ENCODE measurements around the gene SMARCA2. TPM values are rescaled to one million over a fixed set of nuclear protein-coding genes. Genes with fewer than 3 reads are reported as not detected.
A peak's percentile ranks its signal among the peaks of the same experiment; 100 is the strongest.

The SMARCA2 gene
- total and polyA plus RNA-seq, 9 of the 15 experiments (the other 6 are each of a cell fraction or from before 2014, with no cell fraction given) = 8.0 to 34.8 (median 25.5) TPM

DNA sequence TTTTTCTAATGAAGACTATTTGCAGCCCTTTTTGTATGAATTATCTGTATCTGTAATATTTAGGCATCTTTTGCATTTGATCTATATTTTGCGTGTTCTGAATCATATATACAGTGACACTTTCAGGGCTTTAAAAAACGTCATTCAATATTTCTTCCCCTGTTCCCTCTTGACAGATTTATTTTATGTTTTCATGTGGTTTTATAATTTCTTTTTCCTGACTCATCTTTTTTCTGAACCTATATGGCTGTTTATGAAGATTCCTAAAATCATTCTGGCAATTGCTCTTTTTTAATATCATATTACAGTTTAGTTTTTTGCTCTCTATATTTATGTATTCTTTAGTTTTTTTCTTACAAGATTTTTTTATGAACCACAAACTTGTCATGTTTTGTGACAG lies 67.6 kb downstream of the SMARCA2 start:
- no peak for FAIRE-seq
- no peak overlapping the region for H3K9ac ChIP-seq (ENCODE audit: insufficient read depth in 1 of 2, low read depth in 2 of 2, low read length in 2 of 2)
- no peak overlapping the region for H3K27ac ChIP-seq (ENCODE audit: extremely low read depth, low read depth, low read length)
- H3K9me3 ChIP-seq (replicated peaks; ENCODE audit: control insufficient read depth, insufficient read depth, low read depth, low read length) = no peaks in the 10 kb centered on the region
- no peaks in the 10 kb centered on the region for H3K27me3 ChIP-seq (ENCODE audit: control insufficient read depth in 2 of 2, insufficient read depth in 2 of 2, low read length in 2 of 2)
- no peak for DNase-seq (ENCODE audit: extremely low read depth in 1 of 4, low spot score in 3 of 4)
- no peaks in the 10 kb centered on the region for H3K4me1 ChIP-seq (replicated peaks in 1 of 2; ENCODE audit: control insufficient read depth in 2 of 2, insufficient read depth in 2 of 2, low read length in 2 of 2)
- no peaks in the 10 kb centered on the region for H4K20me1 ChIP-seq (replicated peaks; ENCODE audit: control insufficient read depth, insufficient read depth, low read length)
- WGBS (ENCODE audit: insufficient coverage, low coverage, missing lambda C conversion rate) = 79% methylated on average over 2 of the region's 2 CpGs
- POLR2A ChIA-PET = no interaction called here
- in situ Hi-C loops (cut with MboI) = no loop called here
- no peak for ATAC-seq
- H3K4me2 ChIP-seq (ENCODE audit: insufficient read depth, low read length) = no peak overlapping the region
- no peak for TF ChIP-seq CBX3 (IDR thresholded peaks at IDR 0.05; ENCODE audit: borderline replicate concordance in 1 of 2, low read length in 2 of 2)
- peak; percentile 60 for TF ChIP-seq ZNF316 (IDR thresholded peaks at IDR 0.05)
- no peak overlapping the region for H2AFZ ChIP-seq (ENCODE audit: low read depth, low read length)
- intact Hi-C loops (cut with micrococcal nuclease) = loop anchor here (10.0 kb wide), 2 partner anchors 68 to 138 kb away; partner anchors contain the start of gene SMARCA2
- CTCF ChIA-PET (ENCODE audit: low intra/inter-chr PET ratio) = no interaction called here
- no TSS peak for BruUV-seq (replicated peaks)
- no peaks in the 10 kb centered on the region for H3K9me1 ChIP-seq (ENCODE audit: control insufficient read depth, insufficient read depth, low read length)
- H3K4me3 ChIP-seq = no peak overlapping the region
- H3K79me2 ChIP-seq (ENCODE audit: control insufficient read depth, insufficient read depth, low read length) = no peaks in the 10 kb centered on the region
- peaks cover 51% of the 10 kb centered on the region; the same call in 1 of the 3 replicates for H3K36me3 ChIP-seq (ENCODE audit: control insufficient read depth, insufficient read depth, low read length)

DNA sequence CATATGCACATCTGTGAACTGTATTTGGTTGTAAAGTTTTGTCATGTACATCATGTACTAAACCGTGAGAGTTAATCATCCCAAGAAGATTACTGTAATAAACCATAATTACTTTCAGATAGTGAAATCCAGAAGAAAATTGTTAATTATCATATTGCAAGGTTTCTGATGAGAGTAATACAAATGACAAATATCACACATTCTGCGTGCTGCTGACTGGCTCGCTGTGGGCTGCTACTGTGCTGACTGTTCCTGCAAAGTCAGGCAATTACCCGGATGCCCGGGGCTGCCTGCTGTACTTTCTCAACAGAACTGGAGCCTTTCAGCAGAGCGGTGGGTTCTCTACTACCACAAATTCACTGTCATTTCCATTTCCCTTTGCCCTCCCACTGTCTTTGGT lies 68.3 kb downstream of the SMARCA2 start:
- 95% methylated on average over 4 of the region's 6 CpGs for WGBS (ENCODE audit: insufficient coverage, low coverage, missing lambda C conversion rate)
- H3K4me1 ChIP-seq (replicated peaks in 1 of 2; ENCODE audit: control insufficient read depth in 2 of 2, insufficient read depth in 2 of 2, low read length in 2 of 2) = no peaks in the 10 kb centered on the region
- DNase-seq (ENCODE audit: extremely low read depth in 1 of 4, low spot score in 3 of 4) = no peak
- CTCF ChIA-PET (ENCODE audit: low intra/inter-chr PET ratio) = no interaction called here
- H3K9me1 ChIP-seq (ENCODE audit: control insufficient read depth, insufficient read depth, low read length) = no peaks in the 10 kb centered on the region
- POLR2A ChIA-PET = no interaction called here
- no peak for FAIRE-seq
- no TSS peak for BruUV-seq (replicated peaks)
- in situ Hi-C loops (cut with MboI) (no loop called here), intact Hi-C loops (cut with micrococcal nuclease) (loop anchor here (10.0 kb wide), 2 partner anchors 69 to 139 kb away; partner anchors contain the start of gene SMARCA2)
- no peaks in the 10 kb centered on the region for H3K9me3 ChIP-seq (replicated peaks; ENCODE audit: control insufficient read depth, insufficient read depth, low read depth, low read length)
- H2AFZ ChIP-seq (ENCODE audit: low read depth, low read length) = no peak overlapping the region
- ATAC-seq = no peak
- no peak overlapping the region for H3K9ac ChIP-seq (ENCODE audit: insufficient read depth in 1 of 2, low read depth in 2 of 2, low read length in 2 of 2)
- H3K4me3 ChIP-seq = no peak overlapping the region
- no peak overlapping the region for H3K27ac ChIP-seq (ENCODE audit: extremely low read depth, low read depth, low read length)
- H3K4me2 ChIP-seq (ENCODE audit: insufficient read depth, low read length) = no peak overlapping the region
- no peaks in the 10 kb centered on the region for H3K27me3 ChIP-seq (ENCODE audit: control insufficient read depth in 2 of 2, insufficient read depth in 2 of 2, low read length in 2 of 2)
- peaks cover 58% of the 10 kb centered on the region; the same call in 2 of the 3 replicates for H3K36me3 ChIP-seq (ENCODE audit: control insufficient read depth, insufficient read depth, low read length)
- H3K79me2 ChIP-seq (ENCODE audit: control insufficient read depth, insufficient read depth, low read length) = no peaks in the 10 kb centered on the region
- H4K20me1 ChIP-seq (replicated peaks; ENCODE audit: control insufficient read depth, insufficient read depth, low read length) = no peaks in the 10 kb centered on the region
- TF ChIP-seq, protein P1, sequence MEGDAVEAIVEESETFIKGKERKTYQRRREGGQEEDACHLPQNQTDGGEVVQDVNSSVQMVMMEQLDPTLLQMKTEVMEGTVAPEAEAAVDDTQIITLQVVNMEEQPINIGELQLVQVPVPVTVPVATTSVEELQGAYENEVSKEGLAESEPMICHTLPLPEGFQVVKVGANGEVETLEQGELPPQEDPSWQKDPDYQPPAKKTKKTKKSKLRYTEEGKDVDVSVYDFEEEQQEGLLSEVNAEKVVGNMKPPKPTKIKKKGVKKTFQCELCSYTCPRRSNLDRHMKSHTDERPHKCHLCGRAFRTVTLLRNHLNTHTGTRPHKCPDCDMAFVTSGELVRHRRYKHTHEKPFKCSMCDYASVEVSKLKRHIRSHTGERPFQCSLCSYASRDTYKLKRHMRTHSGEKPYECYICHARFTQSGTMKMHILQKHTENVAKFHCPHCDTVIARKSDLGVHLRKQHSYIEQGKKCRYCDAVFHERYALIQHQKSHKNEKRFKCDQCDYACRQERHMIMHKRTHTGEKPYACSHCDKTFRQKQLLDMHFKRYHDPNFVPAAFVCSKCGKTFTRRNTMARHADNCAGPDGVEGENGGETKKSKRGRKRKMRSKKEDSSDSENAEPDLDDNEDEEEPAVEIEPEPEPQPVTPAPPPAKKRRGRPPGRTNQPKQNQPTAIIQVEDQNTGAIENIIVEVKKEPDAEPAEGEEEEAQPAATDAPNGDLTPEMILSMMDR (IDR thresholded peaks at IDR 0.05 in 2 of 3, conservative IDR thresholded peaks at IDR 0.05 in 1 of 3; ENCODE audit: insufficient read depth in 2 of 3, low read depth in 1 of 3, low read length in 3 of 3) = no peak
- TF ChIP-seq ATF6 (CRISPR knock-in tag; IDR thresholded peaks at IDR 0.05) = no peak
- no peak for TF ChIP-seq NCOA6 (IDR thresholded peaks at IDR 0.05)
- TF ChIP-seq ETV6 (IDR thresholded peaks at IDR 0.05; ENCODE audit: borderline replicate concordance in 1 of 2, low read depth in 2 of 2, low read length in 1 of 2) = no peak
- TF ChIP-seq ETV6 (CRISPR knock-in tag; IDR thresholded peaks at IDR 0.05; ENCODE audit: borderline replicate concordance) = no peak
- TF ChIP-seq GTF2E2 (tag; IDR thresholded peaks at IDR 0.05) = no peak

Measured in K562 (cell line).